Ishikawa (cell line): ENCODE data around the gene TMEM175.

Experiments
- CEBPB ChIP-seq: IDR thresholded peaks from 2 replicates; pipeline ENCODE4 v1.6.1; 2012
- CREB1 ChIP-seq: IDR thresholded peaks from 2 replicates; pipeline ENCODE4 v1.6.1; 2012; ENCODE audit warnings: low read depth
- EGR1 ChIP-seq: IDR thresholded peaks from 2 replicates; pipeline ENCODE4 v1.6.1; 2012
- EP300 ChIP-seq: IDR thresholded peaks from 2 replicates; pipeline ENCODE4 v1.6.1; 2012; ENCODE audit warnings: borderline replicate concordance
- FOXM1 ChIP-seq: IDR thresholded peaks from 2 replicates; pipeline ENCODE4 v1.6.1; 2012; ENCODE audit warnings: low read depth, borderline replicate concordance
- MAX ChIP-seq: IDR thresholded peaks from 2 replicates; pipeline ENCODE4 v1.6.1; 2012
- NFIC ChIP-seq: IDR thresholded peaks from 2 replicates; pipeline ENCODE4 v1.6.1; 2012
- RAD21 ChIP-seq: IDR thresholded peaks from 2 replicates; pipeline ENCODE4 v1.6.1; 2012; ENCODE audit warnings: low read depth
- TAF1 ChIP-seq: IDR thresholded peaks from 2 replicates; pipeline ENCODE4 v1.6.1; 2012; ENCODE audit warnings: low read depth, mild to moderate bottlenecking
- TCF12 ChIP-seq: IDR thresholded peaks from 2 replicates; pipeline ENCODE4 v1.6.1; 2012; ENCODE audit warnings: low read depth
- TEAD4 ChIP-seq: IDR thresholded peaks from 2 replicates; pipeline ENCODE4 v1.6.1; 2012
- YY1 ChIP-seq: IDR thresholded peaks from 2 replicates; pipeline ENCODE4 v1.6.1; 2012; ENCODE audit warnings: low read depth
- ZBTB7A ChIP-seq: IDR thresholded peaks from 2 replicates; pipeline ENCODE4 v1.6.1; 2012; ENCODE audit warnings: low read depth
- TF ChIP-seq, protein P1 (sequence below): IDR thresholded peaks from 2 replicates; pipeline ENCODE4 v1.6.1; 2012; ENCODE audit warnings: low read depth, mild to moderate bottlenecking
- TF ChIP-seq, protein P2 (sequence below): IDR thresholded peaks from 2 replicates; pipeline ENCODE4 v1.6.1; 2012

TMEM175 gene

GRCh38 chr4:988726-989721 lies 56.8 kb downstream of the TMEM175 start:
- no peak for TF ChIP-seq CEBPB
- TF ChIP-seq YY1, result no peak
- no peak for TF ChIP-seq NFIC
- TF ChIP-seq FOXM1, result no peak
- no peak for TF ChIP-seq TCF12
- no peak for TF ChIP-seq CREB1
- no peak for TF ChIP-seq MAX
- TF ChIP-seq ZBTB7A, result no peak
- TF ChIP-seq, protein P1, sequence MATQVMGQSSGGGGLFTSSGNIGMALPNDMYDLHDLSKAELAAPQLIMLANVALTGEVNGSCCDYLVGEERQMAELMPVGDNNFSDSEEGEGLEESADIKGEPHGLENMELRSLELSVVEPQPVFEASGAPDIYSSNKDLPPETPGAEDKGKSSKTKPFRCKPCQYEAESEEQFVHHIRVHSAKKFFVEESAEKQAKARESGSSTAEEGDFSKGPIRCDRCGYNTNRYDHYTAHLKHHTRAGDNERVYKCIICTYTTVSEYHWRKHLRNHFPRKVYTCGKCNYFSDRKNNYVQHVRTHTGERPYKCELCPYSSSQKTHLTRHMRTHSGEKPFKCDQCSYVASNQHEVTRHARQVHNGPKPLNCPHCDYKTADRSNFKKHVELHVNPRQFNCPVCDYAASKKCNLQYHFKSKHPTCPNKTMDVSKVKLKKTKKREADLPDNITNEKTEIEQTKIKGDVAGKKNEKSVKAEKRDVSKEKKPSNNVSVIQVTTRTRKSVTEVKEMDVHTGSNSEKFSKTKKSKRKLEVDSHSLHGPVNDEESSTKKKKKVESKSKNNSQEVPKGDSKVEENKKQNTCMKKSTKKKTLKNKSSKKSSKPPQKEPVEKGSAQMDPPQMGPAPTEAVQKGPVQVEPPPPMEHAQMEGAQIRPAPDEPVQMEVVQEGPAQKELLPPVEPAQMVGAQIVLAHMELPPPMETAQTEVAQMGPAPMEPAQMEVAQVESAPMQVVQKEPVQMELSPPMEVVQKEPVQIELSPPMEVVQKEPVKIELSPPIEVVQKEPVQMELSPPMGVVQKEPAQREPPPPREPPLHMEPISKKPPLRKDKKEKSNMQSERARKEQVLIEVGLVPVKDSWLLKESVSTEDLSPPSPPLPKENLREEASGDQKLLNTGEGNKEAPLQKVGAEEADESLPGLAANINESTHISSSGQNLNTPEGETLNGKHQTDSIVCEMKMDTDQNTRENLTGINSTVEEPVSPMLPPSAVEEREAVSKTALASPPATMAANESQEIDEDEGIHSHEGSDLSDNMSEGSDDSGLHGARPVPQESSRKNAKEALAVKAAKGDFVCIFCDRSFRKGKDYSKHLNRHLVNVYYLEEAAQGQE, result no peak
- no peak for TF ChIP-seq TAF1
- TF ChIP-seq, protein P2, sequence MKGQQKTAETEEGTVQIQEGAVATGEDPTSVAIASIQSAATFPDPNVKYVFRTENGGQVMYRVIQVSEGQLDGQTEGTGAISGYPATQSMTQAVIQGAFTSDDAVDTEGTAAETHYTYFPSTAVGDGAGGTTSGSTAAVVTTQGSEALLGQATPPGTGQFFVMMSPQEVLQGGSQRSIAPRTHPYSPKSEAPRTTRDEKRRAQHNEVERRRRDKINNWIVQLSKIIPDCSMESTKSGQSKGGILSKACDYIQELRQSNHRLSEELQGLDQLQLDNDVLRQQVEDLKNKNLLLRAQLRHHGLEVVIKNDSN, result no peak
- no peak for TF ChIP-seq EP300
- no peak for TF ChIP-seq TEAD4
- no peak for TF ChIP-seq RAD21
- no peak for TF ChIP-seq EGR1

DNA sequence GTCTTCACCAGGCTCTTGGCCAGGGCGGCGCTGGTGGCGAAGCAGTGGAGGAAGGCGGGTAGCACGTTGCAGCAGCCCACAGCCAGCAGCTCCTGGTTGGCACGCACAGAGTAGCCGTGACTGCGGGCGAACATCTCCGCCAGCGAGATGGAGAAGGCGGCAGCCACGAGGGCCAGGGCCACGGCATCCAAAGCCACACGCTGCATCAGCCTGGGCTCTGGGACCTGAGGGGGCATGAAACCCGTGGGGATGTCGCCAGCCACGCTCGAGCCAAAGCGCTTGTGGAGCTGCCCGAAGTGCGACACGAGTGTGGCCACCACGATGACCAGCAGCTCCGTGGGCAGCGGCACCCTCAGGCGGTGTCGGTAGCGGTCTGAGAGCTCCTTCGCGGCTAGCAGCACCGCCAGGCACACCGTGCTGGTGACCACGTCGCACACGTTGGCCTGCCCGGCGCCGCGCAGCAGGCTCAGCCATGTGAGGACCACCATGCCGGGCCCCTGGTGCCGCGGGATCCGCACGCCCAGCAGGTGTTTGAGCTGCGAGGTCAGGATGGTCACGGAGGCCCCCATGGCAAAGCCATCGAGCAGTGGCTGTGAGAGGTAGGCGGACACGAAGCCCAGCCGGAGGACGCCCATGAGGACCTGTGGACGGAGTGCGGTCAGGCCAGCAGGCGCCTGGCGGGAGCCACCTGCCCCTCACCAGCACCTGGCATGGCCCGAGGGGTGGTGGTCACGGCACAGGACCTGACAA lies 57.6 kb downstream of the TMEM175 start:
- TF ChIP-seq TAF1 (no peak), MAX (no peak), TCF12 (no peak), RAD21 (no peak), EP300 (no peak), CREB1 (no peak), YY1 (no peak), ZBTB7A (no peak), NFIC (no peak), TEAD4 (no peak), FOXM1 (no peak), CEBPB (no peak), EGR1 (no peak)
- TF ChIP-seq, protein P2, result no peak
- TF ChIP-seq, protein P1, result no peak

GRCh38 chr4:990746-991367 lies 58.6 kb downstream of the TMEM175 start:
- TF ChIP-seq EGR1, result no peak
- TF ChIP-seq, protein P2, result no peak
- no peak for TF ChIP-seq CEBPB
- no peak for TF ChIP-seq TEAD4
- no peak for TF ChIP-seq YY1
- TF ChIP-seq RAD21, result no peak
- no peak for TF ChIP-seq TCF12
- TF ChIP-seq, protein P1, result no peak
- no peak for TF ChIP-seq EP300
- no peak for TF ChIP-seq NFIC
